CD4-positive, alpha-beta memory T cell (primary cell): ENCODE data around the gene CACNA1D. TPM values are rescaled to one million over a fixed set of nuclear protein-coding genes. Genes with fewer than 3 reads are reported as not detected.
A peak's percentile ranks its signal among the peaks of the same experiment; 100 is the strongest.

ENCODE experiments used
- CTCF ChIA-PET: fragments of 350-600 bp; sonication (Branson Sonifier 250); formaldehyde crosslinking; loops from one replicate; lab custom pipeline; 2021; ENCODE audit warnings: inconsistent platforms; ENCODE audit not compliant: partially characterized antibody; lab: Charles Lee
- POLR2A ChIA-PET: fragments of 350-600 bp; sonication (Branson Sonifier 250); formaldehyde crosslinking; loops from one replicate; lab custom pipeline; 2021; ENCODE audit not compliant: partially characterized antibody; lab: Charles Lee
- DNase-seq, 5 donors: peaks; one replicate each; pipeline versions ENCODE4 v3.0.0 to v3.0.0-alpha.2; 2020 to 2022; ENCODE audit warnings: mixed read lengths in 1 of 5
- H3K27ac ChIP-seq: one replicate; pipeline ENCODE4 v1.7.0; 2013; ENCODE audit warnings: low read depth, low read length
- H3K27me3 ChIP-seq: 2 replicates; pipeline ENCODE4 v1.7.0; 2013; ENCODE audit warnings: mild to moderate bottlenecking, low read length, moderate library complexity; ENCODE audit not compliant: insufficient read depth
- H3K36me3 ChIP-seq: 2 replicates; pipeline ENCODE4 v1.7.0; 2013; ENCODE audit warnings: mild to moderate bottlenecking, low read length, moderate library complexity; ENCODE audit not compliant: insufficient read depth
- H3K4me1 ChIP-seq: 2 replicates; pipeline ENCODE4 v1.7.0; 2013; ENCODE audit warnings: mild to moderate bottlenecking, low read length, moderate library complexity; ENCODE audit not compliant: insufficient read depth
- H3K4me3 ChIP-seq, 2 donors: one replicate each; pipeline ENCODE4 v1.7.0; 2013; ENCODE audit warnings: low read length in 2 of 2, mild to moderate bottlenecking in 1 of 2
- H3K9me3 ChIP-seq, 2 donors: one replicate each; pipeline ENCODE4 v1.7.0; 2013; ENCODE audit warnings: low read length in 2 of 2, control low read depth in 1 of 2; ENCODE audit not compliant: control insufficient read depth in 1 of 2
- H3K27ac Mint-ChIP-seq, 7 donors: one replicate each; pipeline ENCODE4 v1.8.0; 2020 to 2021; ENCODE audit warnings: mixed read lengths in 7 of 7, mild to moderate bottlenecking in 6 of 7, inconsistent platforms in 3 of 7, moderate library complexity in 3 of 7
- H3K27me3 Mint-ChIP-seq, 2 donors: one replicate each; pipeline ENCODE4 v1.8.0; 2020 to 2021; ENCODE audit warnings: mixed read lengths in 2 of 2
- H3K36me3 Mint-ChIP-seq, 2 donors: one replicate each; pipeline ENCODE4 v1.8.0; 2020 to 2021; ENCODE audit warnings: mixed read lengths in 2 of 2, inconsistent platforms in 1 of 2, mild to moderate bottlenecking in 1 of 2
- H3K4me1 Mint-ChIP-seq, 4 donors: one replicate each; pipeline ENCODE4 v1.8.0; 2020 to 2021; ENCODE audit warnings: mixed read lengths in 4 of 4, mild to moderate bottlenecking in 1 of 4
- H3K4me3 Mint-ChIP-seq, 8 donors: one replicate each; pipeline ENCODE4 v1.8.0; 2020 to 2021; ENCODE audit warnings: mixed read lengths in 8 of 8, mild to moderate bottlenecking in 7 of 8, moderate library complexity in 6 of 8, inconsistent platforms in 3 of 8
- H3K9me3 Mint-ChIP-seq, 8 donors: one replicate each; pipeline ENCODE4 v1.8.0; 2020 to 2021; ENCODE audit warnings: mixed read lengths in 8 of 8, mild to moderate bottlenecking in 5 of 8, inconsistent platforms in 3 of 8, moderate library complexity in 1 of 8
- intact Hi-C: fragments of 100-400 bp; cut with micrococcal nuclease; formaldehyde crosslinking; loops from one replicate; pipeline ENCODE4 v1.15.1; 2023
- polyA plus RNA-seq, 2 donors: library from polyadenylated mRNA; unstranded; fragments of 300-500 nt; fragmentation: Illumina TruSeq; gene quantifications; one replicate each; pipeline ENCODE4 v1.2.3, GENCODE V29; 2021
- total RNA-seq, 2 experiments: library from RNA; stranded (reverse); gene quantifications; one replicate each; pipeline ENCODE4 v1.2.3, GENCODE V29; 2021

Gene CACNA1D
- total and polyA plus RNA-seq, 4 experiments from 2014 or later: 0.06 TPM; not detected in 3

- no peaks in the 10 kb centered on the region for H3K27me3 ChIP-seq
- H3K36me3 Mint-ChIP-seq: no peaks in the 10 kb centered on the region
- no peaks in the 10 kb centered on the region for H3K36me3 ChIP-seq
- H3K9me3 ChIP-seq: no peaks in the 10 kb centered on the region
- no peak overlapping the region for H3K27ac Mint-ChIP-seq
- no peak overlapping the region for H3K4me3 ChIP-seq
- H3K4me3 Mint-ChIP-seq: no peak overlapping the region
- POLR2A ChIA-PET: no interaction called here
- intact Hi-C loops: no loop called here
- H3K9me3 Mint-ChIP-seq: no peaks in the 10 kb centered on the region
- H3K4me1 ChIP-seq: no peaks in the 10 kb centered on the region
- peaks cover 3 to 7% of the 10 kb centered on the region in 2 donors for H3K27me3 Mint-ChIP-seq
- no peak overlapping the region for H3K27ac ChIP-seq
- no peak for DNase-seq
- CTCF ChIA-PET: no interaction called here
- H3K4me1 Mint-ChIP-seq: no peaks in the 10 kb centered on the region
Measured at GRCh38 chr3:53516339-53516738, 21.9 kb downstream of the CACNA1D start.

- no peak overlapping the region for H3K4me3 ChIP-seq
- POLR2A ChIA-PET: no interaction called here
- H3K9me3 ChIP-seq: no peaks in the 10 kb centered on the region
- CTCF ChIA-PET: interaction anchor here (1.0 kb wide), 1 partner anchor 15 kb away, joined by 3 read pairs; no protein-coding TSS in a partner anchor
- H3K4me1 ChIP-seq: no peaks in the 10 kb centered on the region
- no peaks in the 10 kb centered on the region for H3K36me3 ChIP-seq
- Mint-ChIP-seq H3K27ac (no peak overlapping the region), H3K4me3 (no peak overlapping the region), H3K36me3 (no peaks in the 10 kb centered on the region), H3K4me1 (no peaks in the 10 kb centered on the region), H3K27me3 (peaks cover 4 to 5% of the 10 kb centered on the region in 2 donors), H3K9me3 (no peaks in the 10 kb centered on the region)
- no peak overlapping the region for H3K27ac ChIP-seq
- no peak for DNase-seq
- no peaks in the 10 kb centered on the region for H3K27me3 ChIP-seq
- intact Hi-C loops: no loop called here
Measured at GRCh38 chr3:53518495-53518981, 24.1 kb downstream of the CACNA1D start.

GRCh38 chr3:53519065-53519709 is 24.8 kb downstream of the CACNA1D start:
- Histone ChIP-seq H3K36me3 (no peaks in the 10 kb centered on the region), H3K4me1 (no peaks in the 10 kb centered on the region), H3K27ac (no peak overlapping the region), H3K27me3 (no peaks in the 10 kb centered on the region), H3K4me3 (no peak overlapping the region), H3K9me3 (no peaks in the 10 kb centered on the region)
- H3K9me3 Mint-ChIP-seq: no peaks in the 10 kb centered on the region
- no peak overlapping the region for H3K27ac Mint-ChIP-seq
- intact Hi-C loops: no loop called here
- CTCF ChIA-PET: interaction anchor here (1.0 kb wide), 1 partner anchor 15 kb away, joined by 3 read pairs; no protein-coding TSS in a partner anchor
- DNase-seq: no peak
- POLR2A ChIA-PET: no interaction called here
- no peaks in the 10 kb centered on the region for H3K36me3 Mint-ChIP-seq
- no peaks in the 10 kb centered on the region for H3K4me1 Mint-ChIP-seq
- H3K4me3 Mint-ChIP-seq: peak overlapping the region in 1 of 8 donors; percentile 9
- H3K27me3 Mint-ChIP-seq: peaks cover 5 to 6% of the 10 kb centered on the region in 2 donors

GRCh38 chr3:53523346-53523745 is 28.9 kb downstream of the CACNA1D start:
- CTCF ChIA-PET: no interaction called here

GRCh38 chr3:53524566-53524965 is 30.2 kb downstream of the CACNA1D start:
- Histone ChIP-seq H3K9me3 (no peaks in the 10 kb centered on the region), H3K4me1 (no peaks in the 10 kb centered on the region), H3K4me3 (no peak overlapping the region), H3K27me3 (no peaks in the 10 kb centered on the region), H3K27ac (no peak overlapping the region), H3K36me3 (no peaks in the 10 kb centered on the region)
- peaks cover 6 to 8% of the 10 kb centered on the region in 2 donors for H3K27me3 Mint-ChIP-seq
- H3K9me3 Mint-ChIP-seq: no peaks in the 10 kb centered on the region
- no peak overlapping the region for H3K4me3 Mint-ChIP-seq
- H3K27ac Mint-ChIP-seq: no peak overlapping the region
- no peaks in the 10 kb centered on the region for H3K4me1 Mint-ChIP-seq
- DNase-seq: no peak
- intact Hi-C loops: no loop called here
- ChIA-PET POLR2A (no interaction called here), CTCF (no interaction called here)
- no peaks in the 10 kb centered on the region for H3K36me3 Mint-ChIP-seq

More at GRCh38 chr3:53523346-53523745, 28.9 kb downstream of the CACNA1D start:
- Mint-ChIP-seq H3K27me3 (peaks cover 6 to 8% of the 10 kb centered on the region in 2 donors), H3K36me3 (no peaks in the 10 kb centered on the region), H3K4me3 (no peak overlapping the region), H3K4me1 (no peaks in the 10 kb centered on the region), H3K27ac (no peak overlapping the region), H3K9me3 (no peaks in the 10 kb centered on the region)
- intact Hi-C loops: no loop called here
- H3K36me3 ChIP-seq: no peaks in the 10 kb centered on the region
- POLR2A ChIA-PET: no interaction called here
- H3K4me3 ChIP-seq: no peak overlapping the region
- H3K9me3 ChIP-seq: no peaks in the 10 kb centered on the region
- no peaks in the 10 kb centered on the region for H3K4me1 ChIP-seq
- no peak overlapping the region for H3K27ac ChIP-seq
- H3K27me3 ChIP-seq: no peaks in the 10 kb centered on the region
- no peak for DNase-seq

GRCh38 chr3:53525765-53526703 is 31.6 kb downstream of the CACNA1D start:
- Histone ChIP-seq H3K4me1 (no peaks in the 10 kb centered on the region), H3K4me3 (no peak overlapping the region), H3K27ac (no peak overlapping the region), H3K36me3 (no peaks in the 10 kb centered on the region), H3K27me3 (no peaks in the 10 kb centered on the region), H3K9me3 (no peaks in the 10 kb centered on the region)
- ChIA-PET POLR2A (no interaction called here), CTCF (no interaction called here)
- intact Hi-C loops: no loop called here
- Mint-ChIP-seq H3K9me3 (no peaks in the 10 kb centered on the region), H3K36me3 (no peaks in the 10 kb centered on the region), H3K4me1 (no peaks in the 10 kb centered on the region), H3K27ac (no peak overlapping the region), H3K4me3 (no peak overlapping the region), H3K27me3 (peaks cover 9 to 11% of the 10 kb centered on the region in 2 donors)
- no peak for DNase-seq

- POLR2A ChIA-PET: no interaction called here
- peaks cover 9 to 13% of the 10 kb centered on the region in 2 donors for H3K27me3 Mint-ChIP-seq
- H3K4me1 ChIP-seq: no peaks in the 10 kb centered on the region
Measured at GRCh38 chr3:53526704-53527055, 32.3 kb downstream of the CACNA1D start.

More at GRCh38 chr3:53526704-53527055, 32.3 kb downstream of the CACNA1D start:
- CTCF ChIA-PET: no interaction called here
- H3K36me3 ChIP-seq: no peaks in the 10 kb centered on the region
- Mint-ChIP-seq H3K27ac (no peak overlapping the region), H3K4me1 (no peaks in the 10 kb centered on the region), H3K9me3 (no peaks in the 10 kb centered on the region), H3K36me3 (no peaks in the 10 kb centered on the region), H3K4me3 (no peak overlapping the region)
- no peaks in the 10 kb centered on the region for H3K27me3 ChIP-seq
- no peaks in the 10 kb centered on the region for H3K9me3 ChIP-seq
- intact Hi-C loops: no loop called here
- no peak overlapping the region for H3K4me3 ChIP-seq
- no peak for DNase-seq
- H3K27ac ChIP-seq: no peak overlapping the region
